HCT116 (cell line): ENCODE measurements around the gene CSRP1.

Experiments
- CBX3 ChIP-seq: IDR thresholded peaks from 2 replicates; pipeline ENCODE4 v1.6.1; 2012; ENCODE audit warnings: low read depth
- CEBPB ChIP-seq: IDR thresholded peaks from 2 replicates; pipeline ENCODE4 v1.6.1; 2012; ENCODE audit warnings: low read depth
- CTCF ChIP-seq, 3 experiments: fragments of 200-600 bp in 1 of 3; sonication (generic) in 1 of 3; IDR thresholded peaks in 2 of 3; conservative IDR thresholded peaks in 1 of 3; 2 replicates each; pipeline ENCODE4 v1.5.1; 2012 to 2017; ENCODE audit warnings: low read depth in 2 of 3, low read length in 2 of 3, antibody characterized with exemption in 1 of 3, borderline replicate concordance in 1 of 3, control low read depth in 1 of 3, mild to moderate bottlenecking in 1 of 3, mixed read lengths in 1 of 3, mixed run types in 1 of 3, moderate library complexity in 1 of 3; ENCODE audit not compliant: insufficient read depth in 1 of 3
- ELF1 ChIP-seq: IDR thresholded peaks from 2 replicates; pipeline ENCODE4 v1.6.1; 2012; ENCODE audit warnings: low read depth, borderline replicate concordance
- EZH2phosphoT487 ChIP-seq: fragments of 200-600 bp; IDR thresholded peaks from 2 replicates; pipeline ENCODE4 v1.6.1; 2018; ENCODE audit warnings: antibody characterized with exemption, borderline replicate concordance
- POLR2A ChIP-seq: IDR thresholded peaks from 2 replicates; pipeline ENCODE4 v1.7.0; 2011; ENCODE audit warnings: borderline replicate concordance; ENCODE audit not compliant: insufficient read depth, insufficient read length; ENCODE audit errors: extremely low read depth
- POLR2AphosphoS5 ChIP-seq: IDR thresholded peaks from 2 replicates; pipeline ENCODE4 v1.6.1; 2011; ENCODE audit warnings: mild to moderate bottlenecking, low read depth, low read length, moderate library complexity
- REST ChIP-seq: IDR thresholded peaks from 2 replicates; pipeline ENCODE4 v1.6.1; 2012; ENCODE audit warnings: low read depth
- SP1 ChIP-seq: IDR thresholded peaks from 2 replicates; pipeline ENCODE4 v1.6.1; 2012; ENCODE audit warnings: low read depth
- ZBTB33 ChIP-seq: IDR thresholded peaks from 2 replicates; pipeline ENCODE4 v1.6.1; 2011; ENCODE audit warnings: mild to moderate bottlenecking, low read length, moderate library complexity; ENCODE audit not compliant: insufficient replicate concordance; ENCODE audit errors: extremely low read depth
- ZNF274 ChIP-seq: fragments of 200-500 bp; sonication (Bioruptor generic); IDR thresholded peaks from 2 replicates; pipeline ENCODE4 v1.6.1; 2014; ENCODE audit warnings: mild to moderate bottlenecking, low read depth, low read length, inconsistent platforms

DNA sequence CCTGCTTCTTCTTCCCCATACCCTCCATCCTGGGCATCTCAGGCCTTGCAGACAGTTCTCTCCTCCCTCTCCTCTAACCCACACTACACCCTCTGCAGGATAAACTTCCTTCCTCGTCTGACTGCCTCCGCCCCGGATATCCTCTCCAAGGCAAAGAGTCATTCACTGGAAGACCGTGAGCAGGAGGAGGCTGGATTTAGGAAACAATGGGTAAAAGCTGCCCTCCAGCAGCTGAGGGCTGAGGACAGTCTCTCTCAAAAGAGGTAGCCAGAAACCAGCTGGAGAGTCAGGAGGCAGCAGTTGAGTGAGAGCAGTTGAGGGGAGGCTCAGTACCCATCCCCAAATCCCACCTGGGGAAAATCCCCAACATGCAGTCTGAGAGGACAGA, 1.4 kb downstream of the CSRP1 start:
- TF ChIP-seq POLR2AphosphoS5: no peak
- TF ChIP-seq CEBPB: no peak
- TF ChIP-seq ZNF274: no peak
- TF ChIP-seq CTCF (IDR thresholded peaks at IDR 0.05 in 2 of 3, conservative IDR thresholded peaks at IDR 0.05 in 1 of 3; ENCODE audit: borderline replicate concordance in 1 of 3, insufficient read depth in 1 of 3, low read depth in 2 of 3, low read length in 2 of 3): no peak
- TF ChIP-seq REST: no peak
- TF ChIP-seq ZBTB33: no peak
- no peak for TF ChIP-seq SP1
- TF ChIP-seq ELF1: no peak
- TF ChIP-seq EZH2phosphoT487: no peak
- TF ChIP-seq POLR2A: no peak
- no peak for TF ChIP-seq CBX3
